BE2C (cell line): ENCODE data around the gene CD300LB.

Experiments
- DNase-seq: peaks from one replicate; pipeline ENCODE4 v3.0.0-alpha.2; 2020
- H3K27me3 ChIP-seq: fragments of 250-450 bp; sonication (Bioruptor Pico); 2 replicates; pipeline ENCODE4 v1.5.1; 2020; ENCODE audit warnings: mild to moderate bottlenecking
- H3K36me3 ChIP-seq: fragments of 250-450 bp; sonication (Bioruptor Pico); 2 replicates; pipeline ENCODE4 v1.5.1; 2020; ENCODE audit warnings: mild to moderate bottlenecking
- H3K4me1 ChIP-seq: fragments of 250-450 bp; sonication (Bioruptor Pico); 2 replicates; pipeline ENCODE4 v1.5.1; 2020
- H3K4me3 ChIP-seq: 2 replicates; pipeline ENCODE4 v1.5.1; 2011; ENCODE audit warnings: low read depth, low read length
- H3K9me3 ChIP-seq: fragments of 250-450 bp; sonication (Bioruptor Pico); 2 replicates; pipeline ENCODE4 v1.5.1; 2020
- TF ChIP-seq, protein P1 (sequence below): IDR thresholded peaks from 2 replicates; pipeline ENCODE4 v1.5.1; 2012; ENCODE audit warnings: mild to moderate bottlenecking, low read depth, low read length

CD300LB gene

DNA sequence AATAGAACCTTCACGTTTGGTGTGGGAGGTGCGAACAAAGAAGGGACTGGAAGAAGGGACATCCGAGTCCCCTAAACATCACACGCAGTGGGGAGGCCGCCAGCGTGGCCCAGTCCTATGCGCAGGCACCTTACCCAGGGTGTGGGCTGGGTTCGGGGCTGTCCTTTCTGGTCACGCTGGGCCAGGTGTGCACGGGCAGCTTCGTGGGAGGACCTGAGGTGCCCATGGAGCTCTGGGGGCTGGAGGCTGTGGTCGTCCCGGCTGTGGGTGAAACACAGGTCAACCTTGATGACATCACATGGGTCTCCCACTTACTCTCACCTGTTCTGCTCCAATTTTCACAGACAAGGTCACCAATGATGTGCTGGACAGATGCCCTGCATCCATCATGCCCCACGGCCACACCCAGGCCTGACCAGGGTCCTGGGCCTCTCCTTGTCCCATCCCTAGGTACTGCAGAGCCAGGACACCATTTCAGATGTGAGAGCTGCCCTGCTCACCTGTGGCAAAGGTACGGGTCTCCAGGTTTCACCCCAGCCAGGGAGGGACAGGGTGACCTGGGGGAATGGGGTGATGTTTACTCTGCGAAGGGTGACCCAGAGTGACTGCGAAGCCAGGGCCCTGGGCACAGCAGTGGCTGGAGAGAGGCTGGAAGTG lies 11.6 kb upstream of the CD300LB start:
- no peaks in the 10 kb centered on the region for H3K36me3 ChIP-seq
- DNase-seq = no peak
- H3K27me3 ChIP-seq = peaks cover 3% of the 10 kb centered on the region; the same call in 1 of the 2 replicates
- no peak overlapping the region for H3K4me3 ChIP-seq
- no peaks in the 10 kb centered on the region for H3K4me1 ChIP-seq
- TF ChIP-seq, protein P1, sequence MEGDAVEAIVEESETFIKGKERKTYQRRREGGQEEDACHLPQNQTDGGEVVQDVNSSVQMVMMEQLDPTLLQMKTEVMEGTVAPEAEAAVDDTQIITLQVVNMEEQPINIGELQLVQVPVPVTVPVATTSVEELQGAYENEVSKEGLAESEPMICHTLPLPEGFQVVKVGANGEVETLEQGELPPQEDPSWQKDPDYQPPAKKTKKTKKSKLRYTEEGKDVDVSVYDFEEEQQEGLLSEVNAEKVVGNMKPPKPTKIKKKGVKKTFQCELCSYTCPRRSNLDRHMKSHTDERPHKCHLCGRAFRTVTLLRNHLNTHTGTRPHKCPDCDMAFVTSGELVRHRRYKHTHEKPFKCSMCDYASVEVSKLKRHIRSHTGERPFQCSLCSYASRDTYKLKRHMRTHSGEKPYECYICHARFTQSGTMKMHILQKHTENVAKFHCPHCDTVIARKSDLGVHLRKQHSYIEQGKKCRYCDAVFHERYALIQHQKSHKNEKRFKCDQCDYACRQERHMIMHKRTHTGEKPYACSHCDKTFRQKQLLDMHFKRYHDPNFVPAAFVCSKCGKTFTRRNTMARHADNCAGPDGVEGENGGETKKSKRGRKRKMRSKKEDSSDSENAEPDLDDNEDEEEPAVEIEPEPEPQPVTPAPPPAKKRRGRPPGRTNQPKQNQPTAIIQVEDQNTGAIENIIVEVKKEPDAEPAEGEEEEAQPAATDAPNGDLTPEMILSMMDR = no peak
- H3K9me3 ChIP-seq = no peaks in the 10 kb centered on the region

DNA sequence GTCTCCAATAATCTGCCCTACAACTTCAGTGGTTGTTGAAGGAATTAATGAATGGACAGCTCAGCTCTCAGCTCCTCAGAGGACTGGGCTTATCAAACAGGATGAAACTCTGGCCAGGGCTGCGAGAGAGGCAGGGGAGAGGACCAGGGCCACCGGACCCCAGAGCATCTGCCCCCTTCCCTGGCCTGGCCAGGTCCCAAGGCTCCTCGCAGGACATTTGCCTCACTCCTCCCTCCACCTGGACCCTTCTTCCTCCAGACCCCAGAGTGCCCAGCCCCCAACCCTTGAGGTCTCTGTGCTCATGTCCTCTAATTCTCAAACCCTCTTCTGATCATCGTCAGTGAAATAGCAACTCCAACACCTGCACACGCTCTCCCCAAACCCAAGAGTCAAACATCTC lies 10.9 kb upstream of the CD300LB start:
- no peaks in the 10 kb centered on the region for H3K9me3 ChIP-seq
- H3K27me3 ChIP-seq = peaks cover 3% of the 10 kb centered on the region; the same call in 1 of the 2 replicates
- TF ChIP-seq, protein P1 = no peak
- no peak for DNase-seq
- H3K4me3 ChIP-seq = no peak overlapping the region
- no peaks in the 10 kb centered on the region for H3K4me1 ChIP-seq
- H3K36me3 ChIP-seq = no peaks in the 10 kb centered on the region

DNA sequence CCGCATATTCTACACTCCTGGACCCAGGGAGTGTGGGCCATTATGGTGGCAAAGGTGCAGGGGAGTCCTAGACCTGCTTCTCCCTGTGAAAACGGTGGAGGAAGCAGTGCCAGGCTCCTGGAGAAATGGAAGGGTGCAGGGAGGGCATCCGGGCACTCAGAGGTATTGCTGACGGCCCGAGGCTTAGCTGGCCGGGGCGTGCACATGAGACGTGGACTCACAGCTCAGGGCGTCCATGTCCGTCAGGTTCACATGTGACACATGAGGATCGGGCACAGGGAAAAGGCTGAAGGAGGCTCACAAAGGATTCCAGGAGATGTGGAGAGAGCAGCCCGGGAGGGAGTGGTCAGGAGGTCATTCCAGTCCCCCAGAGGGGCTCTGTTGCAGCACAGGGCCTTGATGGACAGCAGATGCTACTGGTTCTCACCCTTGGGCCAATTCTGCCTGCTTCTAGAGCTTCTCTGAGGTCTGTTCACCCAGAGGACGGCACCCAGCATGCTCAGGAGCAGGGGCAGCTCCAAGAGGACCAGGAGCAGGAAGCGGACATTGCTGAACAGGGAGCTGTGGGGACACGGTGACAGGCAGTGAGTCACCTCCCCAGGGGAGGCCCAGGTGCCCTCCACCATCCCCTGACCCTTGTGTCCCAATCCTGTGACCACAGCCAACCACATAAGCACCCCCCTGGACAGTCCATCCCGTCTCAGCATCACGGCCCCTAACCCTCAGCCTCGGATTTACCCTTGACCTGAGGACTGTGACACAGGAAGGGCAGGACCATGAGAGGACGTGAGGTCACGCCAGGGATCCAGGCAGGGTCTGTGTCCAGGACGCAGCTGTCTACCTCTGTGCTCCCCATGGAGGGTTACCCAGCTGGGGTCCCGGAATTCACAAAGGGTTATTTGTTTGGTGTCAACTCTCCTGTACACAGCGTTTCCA lies 10.2 kb upstream of the CD300LB start:
- Histone ChIP-seq H3K4me1 (no peaks in the 10 kb centered on the region), H3K36me3 (no peaks in the 10 kb centered on the region), H3K9me3 (no peaks in the 10 kb centered on the region), H3K27me3 (peaks cover 7% of the 10 kb centered on the region), H3K4me3 (no peak overlapping the region)
- TF ChIP-seq, protein P1 = no peak
- no peak for DNase-seq

DNA sequence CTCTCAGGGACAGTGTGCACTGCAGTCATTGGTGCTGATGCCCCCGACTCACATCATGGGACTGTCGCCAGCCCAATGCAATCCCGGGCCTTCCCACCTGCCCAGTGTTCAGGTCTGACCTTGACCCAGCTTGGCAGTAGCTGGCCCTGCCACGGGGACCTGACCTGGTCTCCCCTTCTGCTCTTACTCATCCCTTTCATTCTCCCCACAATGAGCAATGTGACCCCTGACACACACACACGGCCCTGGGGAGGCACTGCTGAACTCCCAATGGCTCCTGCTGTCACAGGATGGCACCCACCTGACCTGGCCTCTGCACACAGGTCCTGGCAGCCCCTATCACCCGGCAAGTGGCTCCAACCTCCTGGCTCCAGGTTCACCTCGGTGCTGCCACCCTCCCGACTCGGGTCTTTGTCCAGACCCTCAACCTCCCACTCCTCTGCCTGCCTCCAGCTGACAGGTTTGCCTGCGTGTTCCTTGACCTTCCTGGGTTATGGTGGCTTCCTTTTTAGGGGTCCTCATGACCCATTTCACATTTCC lies 8.1 kb upstream of the CD300LB start:
- TF ChIP-seq, protein P1 = no peak
- no peak for DNase-seq
- H3K9me3 ChIP-seq = no peaks in the 10 kb centered on the region; the same call in 1 of the 2 replicates
- no peaks in the 10 kb centered on the region for H3K4me1 ChIP-seq
- no peaks in the 10 kb centered on the region for H3K36me3 ChIP-seq
- peaks cover 9% of the 10 kb centered on the region for H3K27me3 ChIP-seq
- no peak overlapping the region for H3K4me3 ChIP-seq

DNA sequence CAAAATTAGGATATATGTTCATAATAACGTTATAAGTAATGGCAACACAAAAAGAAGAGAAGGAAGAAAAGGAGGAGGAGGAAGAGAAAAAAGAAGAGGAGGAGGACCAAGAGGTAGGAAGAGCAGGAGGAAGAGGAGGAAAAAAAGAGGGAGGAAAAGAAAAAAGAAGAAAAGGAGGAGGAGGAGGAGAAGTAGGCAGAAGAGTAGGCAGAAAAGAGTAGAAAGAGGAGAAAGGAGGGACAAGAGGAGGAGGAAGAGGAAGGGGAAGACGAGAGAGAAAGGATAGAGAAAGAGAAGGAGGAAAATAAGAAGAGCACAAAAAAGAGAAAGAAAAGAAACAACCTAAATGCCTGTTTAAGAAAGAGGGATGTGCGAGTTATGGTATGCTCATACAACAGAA lies 5.6 kb upstream of the CD300LB start:
- no peak for DNase-seq
- Histone ChIP-seq H3K27me3 (peaks cover 12% of the 10 kb centered on the region), H3K9me3 (no peaks in the 10 kb centered on the region; the same call in 1 of the 2 replicates), H3K4me1 (no peaks in the 10 kb centered on the region), H3K36me3 (no peaks in the 10 kb centered on the region), H3K4me3 (no peak overlapping the region)
- TF ChIP-seq, protein P1 = no peak

DNA sequence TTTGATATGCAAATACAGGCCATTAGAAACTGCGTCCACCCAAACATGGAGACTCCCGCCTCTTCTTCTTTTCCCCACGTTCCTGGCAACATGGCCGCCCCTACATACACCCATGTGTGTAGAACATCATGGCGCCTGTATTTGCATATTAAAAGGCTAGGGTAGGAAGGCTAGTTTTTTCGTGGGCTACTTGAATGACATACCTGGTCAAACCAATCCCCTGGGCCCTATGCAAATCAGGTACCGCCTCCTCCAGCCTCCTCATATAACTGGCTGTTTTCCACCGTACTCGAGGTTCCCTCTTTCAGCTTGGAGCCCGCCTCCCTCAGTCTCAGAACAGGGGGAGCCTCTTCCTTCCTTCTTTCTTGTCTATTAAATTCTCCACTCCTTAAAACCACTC lies 840 bp upstream of the CD300LB start:
- TF ChIP-seq, protein P1 = no peak
- H3K9me3 ChIP-seq = no peaks in the 10 kb centered on the region; the same call in 1 of the 2 replicates
- no peak overlapping the region for H3K4me3 ChIP-seq
- no peaks in the 10 kb centered on the region for H3K36me3 ChIP-seq
- peak; percentile 36 for DNase-seq
- peaks cover 17% of the 10 kb centered on the region for H3K27me3 ChIP-seq
- H3K4me1 ChIP-seq = no peaks in the 10 kb centered on the region
